Activated T-helper 1 cell treated with Interleukin-2 at 50 U/mL for 16 hours (primary cell): ENCODE results near the gene SYNE2.
"Not testable (repeated sequence)": the region's sequence is repeated elsewhere in the genome, so short reads cannot be mapped to it uniquely, and the experiment has no call there.

Experiments used
- DNase-seq: peaks from one replicate; pipeline ENCODE4 v3.0.0-alpha.2; 2020; ENCODE audit warnings: low read depth

The SYNE2 gene

DNA sequence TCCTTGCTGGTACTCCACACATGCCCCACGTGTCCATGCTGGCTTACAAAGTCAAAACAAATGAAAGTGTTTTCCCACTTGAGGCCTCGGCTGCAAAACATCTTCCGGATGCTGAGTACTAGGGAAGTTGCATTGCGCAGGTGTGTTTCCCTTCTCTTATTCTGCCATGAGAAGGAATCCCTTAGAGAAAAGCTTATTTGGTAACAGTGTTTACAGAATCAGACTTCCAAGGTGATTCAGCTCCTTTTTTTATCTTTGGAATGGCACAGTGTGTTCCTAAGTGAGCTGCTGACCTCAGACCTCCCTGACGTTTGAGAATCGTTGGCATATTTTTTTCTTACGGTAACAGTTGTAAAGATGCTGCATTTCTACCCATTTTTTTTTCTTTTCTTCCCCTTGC is 230.0 kb downstream of the SYNE2 start:
- no peak for DNase-seq

DNA sequence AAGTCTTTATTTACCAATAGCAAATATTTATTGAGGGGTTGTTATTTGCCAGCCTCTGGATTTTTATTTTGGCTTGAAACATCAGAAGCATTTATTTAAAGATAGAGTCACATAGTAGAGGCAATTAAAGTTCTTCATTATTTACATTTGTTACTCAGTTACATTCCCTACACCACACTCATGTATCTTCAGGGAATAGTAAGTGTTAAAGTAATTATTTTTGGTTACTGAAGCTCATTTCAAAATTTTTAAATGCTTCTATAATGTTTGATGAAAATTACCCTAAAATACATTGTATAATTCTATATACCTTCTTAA is 235.8 kb downstream of the SYNE2 start:
- no peak for DNase-seq

DNA sequence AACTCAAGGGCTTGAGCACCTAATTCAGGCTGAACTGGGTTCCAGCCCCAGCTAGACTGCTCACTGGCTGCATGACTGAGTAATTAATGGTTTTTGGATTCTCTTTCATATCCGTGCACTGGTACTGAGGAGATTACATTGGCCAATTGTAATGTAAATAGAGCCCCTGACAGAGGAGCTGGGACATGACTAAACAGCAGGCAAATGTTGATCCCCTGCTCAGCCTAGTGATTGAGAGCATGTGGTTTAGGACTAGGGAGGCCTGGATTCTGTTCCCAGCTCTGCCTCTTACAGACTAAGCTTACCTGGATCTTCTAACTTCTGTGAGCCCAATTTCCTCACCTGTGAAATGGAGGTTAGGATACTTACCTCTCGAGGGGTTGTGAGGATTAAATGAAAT is 237.1 kb downstream of the SYNE2 start:
- no peak for DNase-seq

DNA sequence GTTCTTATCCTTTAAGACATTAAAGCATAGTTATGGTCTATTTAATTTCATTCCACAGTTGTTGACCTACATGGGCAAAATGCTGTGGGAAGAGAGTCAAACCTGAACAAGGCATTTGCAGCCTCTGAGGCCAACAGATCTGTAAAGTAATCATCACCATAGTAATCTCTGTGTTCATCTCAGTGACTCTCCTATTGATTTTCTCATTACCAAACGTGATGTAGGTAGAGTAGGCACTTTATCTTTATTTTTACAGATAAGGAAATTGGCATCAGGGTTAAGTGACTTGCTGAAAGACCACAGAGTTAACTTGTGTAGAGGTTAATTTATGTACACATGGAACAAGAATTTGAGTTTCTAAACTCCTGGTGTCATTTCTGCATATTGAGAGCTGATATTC is 238.4 kb downstream of the SYNE2 start:
- DNase-seq: no peak

DNA sequence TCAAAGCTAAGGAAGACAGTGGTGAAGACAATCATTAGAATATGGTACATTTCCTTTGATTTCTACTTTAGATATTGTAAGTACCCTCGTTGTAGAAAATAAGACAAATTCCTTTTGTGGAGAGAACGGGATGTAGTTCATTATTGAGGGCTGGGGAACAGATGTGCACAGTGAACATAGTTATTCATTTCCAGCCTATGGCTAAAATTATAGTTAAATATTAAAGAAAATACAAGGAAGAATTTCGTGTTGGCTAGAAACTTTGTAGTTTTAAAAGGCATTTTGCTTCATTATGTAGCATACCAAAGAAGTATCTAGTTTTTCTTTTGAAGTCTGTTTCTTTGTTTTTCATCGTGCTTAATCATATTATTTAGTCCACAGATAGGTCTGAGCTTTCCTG is 239.5 kb downstream of the SYNE2 start:
- no peak for DNase-seq

DNA sequence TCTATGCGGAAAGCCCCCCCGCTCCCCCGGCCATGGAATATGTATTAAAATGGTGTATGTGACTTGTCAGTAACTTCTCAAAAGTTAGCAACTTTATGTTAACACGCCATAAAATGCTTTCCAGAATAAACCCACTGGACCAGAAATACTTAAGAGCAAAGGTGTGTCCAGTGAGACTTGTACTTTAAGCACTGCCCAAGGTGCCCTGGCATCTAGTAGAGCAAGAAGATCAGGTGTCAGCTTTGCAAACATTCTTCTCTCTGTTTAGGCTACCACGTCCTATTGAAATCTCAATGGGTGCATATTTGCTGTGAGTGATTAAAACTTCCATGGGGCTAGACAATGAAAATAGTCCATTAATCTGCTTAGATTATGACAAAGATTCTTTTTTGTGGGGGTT is 240.1 kb downstream of the SYNE2 start:
- no peak for DNase-seq

DNA sequence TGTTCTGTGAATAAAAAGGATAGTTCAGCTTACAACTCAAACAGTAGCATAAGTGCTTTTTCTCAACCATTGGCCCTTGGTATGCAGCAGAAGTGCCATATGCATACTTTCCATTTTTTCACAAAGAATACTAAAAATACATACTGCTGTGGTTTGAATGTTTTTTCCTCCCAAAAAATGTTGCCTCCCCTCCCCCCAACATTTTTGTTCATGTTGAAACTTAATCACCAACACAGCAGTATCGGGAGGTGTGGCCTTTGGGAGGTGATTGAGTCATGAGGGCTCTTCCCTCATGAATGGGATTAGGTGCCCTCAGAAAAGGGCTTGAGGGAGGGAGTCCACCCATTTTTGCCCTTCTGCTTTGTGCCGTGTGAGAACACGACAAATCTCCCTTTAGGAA is 242.8 kb downstream of the SYNE2 start:
- no peak for DNase-seq

DNA sequence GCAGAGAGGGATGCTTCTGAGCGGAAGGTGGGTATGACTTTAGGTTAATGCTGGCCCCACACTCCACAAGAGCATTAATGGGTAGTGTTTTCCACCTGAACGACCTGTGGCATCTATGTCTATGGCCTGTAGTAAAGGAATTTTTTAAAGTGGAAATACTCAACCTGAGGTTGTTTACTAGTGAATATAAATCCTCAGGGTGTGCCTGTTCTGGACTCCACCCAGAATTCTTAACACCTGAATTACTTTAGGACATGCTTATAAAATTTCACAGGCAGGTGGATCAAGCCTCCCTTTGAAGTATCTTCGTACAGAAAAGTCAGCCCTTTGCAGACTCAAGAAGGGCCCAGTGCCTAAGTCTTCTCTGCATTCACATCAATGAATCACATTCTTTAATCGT is 245.3 kb downstream of the SYNE2 start:
- DNase-seq: no peak

DNA sequence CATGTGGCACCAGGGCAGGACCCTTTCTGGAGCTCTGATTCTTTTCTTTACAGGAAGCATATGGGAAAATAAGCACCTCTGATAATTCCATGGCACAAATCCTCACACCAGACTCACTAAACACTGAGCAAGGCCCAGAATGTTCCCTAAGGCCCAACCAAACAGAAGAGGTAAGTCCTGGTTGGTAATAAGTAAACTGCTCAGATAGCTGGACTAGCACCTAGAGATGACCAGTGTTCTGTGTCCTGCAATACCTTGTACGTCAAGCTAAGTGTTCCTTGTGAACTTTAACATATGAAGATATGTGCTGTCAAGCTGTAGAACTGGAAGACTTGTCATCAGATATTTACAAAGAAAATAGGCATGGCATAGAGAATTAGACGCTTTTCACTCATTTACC is 254.6 kb downstream of the SYNE2 start:
- DNase-seq: no peak

DNA sequence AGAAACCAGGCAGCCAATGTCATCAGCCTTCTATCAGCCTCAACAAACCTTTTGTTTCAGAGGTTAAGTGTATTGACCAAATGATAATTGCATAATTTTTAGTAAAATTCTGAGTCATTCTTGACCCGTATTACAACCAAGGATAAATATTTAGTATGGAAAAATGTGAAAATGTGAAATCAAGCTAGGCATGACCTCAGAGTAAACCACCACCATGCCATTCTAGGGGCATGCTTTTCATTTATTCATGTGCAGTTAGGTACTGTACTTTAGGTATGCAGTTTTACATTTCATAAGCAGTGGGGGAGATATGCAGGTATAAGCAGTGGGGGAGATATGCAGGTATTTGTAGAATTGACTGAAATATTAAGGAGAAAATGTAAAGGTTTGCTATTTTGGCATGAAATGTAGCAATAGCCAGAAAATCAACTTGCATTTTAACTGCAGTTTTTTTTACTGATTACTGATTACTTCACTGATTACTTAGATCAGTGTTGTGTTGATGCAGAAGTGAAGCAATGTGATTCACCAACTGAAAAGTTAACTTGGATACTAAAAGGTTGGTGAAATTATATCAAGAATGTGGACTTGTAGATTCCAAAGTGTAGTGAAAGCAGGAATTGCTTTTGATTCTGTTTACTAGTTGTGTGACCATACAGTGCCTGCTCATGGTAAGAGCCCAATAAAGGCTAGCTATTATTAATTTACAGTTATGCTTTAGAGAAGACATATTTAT is 257.2 kb downstream of the SYNE2 start:
- no peak for DNase-seq

DNA sequence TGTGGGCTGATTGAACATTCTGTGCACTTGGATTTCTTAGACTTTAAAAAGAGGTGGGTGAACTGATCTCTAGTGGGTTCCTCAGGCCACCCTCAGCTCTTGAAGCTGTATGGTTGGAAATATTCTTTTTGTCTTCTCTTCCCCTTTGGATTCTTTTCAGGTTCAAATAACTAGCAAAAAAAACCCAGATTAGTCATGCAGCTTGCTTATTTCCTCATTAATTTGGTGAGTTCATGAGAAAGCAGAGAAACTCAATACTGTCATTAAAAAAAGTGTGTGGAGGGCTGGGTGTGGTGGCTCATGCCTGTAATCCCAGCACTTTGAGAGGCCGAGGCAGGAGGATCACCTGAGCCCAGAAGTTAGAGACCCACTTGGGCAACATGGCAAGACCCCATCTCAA is 258.0 kb downstream of the SYNE2 start:
- DNase-seq: no peak

DNA sequence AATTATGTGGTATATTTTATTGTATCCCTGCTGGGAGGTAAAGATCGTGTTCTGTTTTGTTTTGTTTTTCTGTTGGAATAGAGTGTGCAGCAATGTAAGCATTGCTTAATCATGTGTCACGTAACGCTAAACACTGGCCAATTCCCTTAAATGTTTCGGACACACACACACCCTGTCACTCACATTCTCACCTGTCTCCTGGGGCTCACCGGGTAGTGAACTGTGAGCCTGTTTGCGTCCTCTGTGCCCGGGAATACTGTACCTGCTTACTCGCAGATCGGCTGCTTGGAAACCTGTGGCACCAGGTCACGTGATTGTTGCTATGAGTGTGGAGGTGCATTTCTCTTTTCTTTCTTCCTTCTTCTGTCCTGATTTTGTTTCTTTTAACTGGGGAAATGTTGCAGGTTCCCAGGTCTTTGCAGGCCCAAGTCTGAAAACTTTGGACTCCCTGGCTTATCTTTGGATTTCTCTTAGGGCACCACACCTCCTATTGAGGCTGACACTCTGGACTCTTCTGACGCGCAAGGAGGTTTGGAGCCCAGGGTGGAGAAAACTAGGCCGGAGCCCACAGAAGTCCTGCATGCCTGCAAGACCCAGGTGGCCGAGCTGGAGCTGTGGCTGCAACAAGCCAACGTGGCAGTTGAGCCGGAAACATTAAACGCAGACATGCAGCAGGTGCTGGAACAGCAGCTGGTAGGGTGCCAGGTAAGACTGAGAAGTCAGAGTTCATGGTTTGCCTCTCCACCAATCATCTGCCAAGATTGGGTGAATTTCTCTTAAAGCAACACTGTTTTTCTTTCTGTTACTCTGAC is 260.3 kb downstream of the SYNE2 start:
- DNase-seq: no peak

DNA sequence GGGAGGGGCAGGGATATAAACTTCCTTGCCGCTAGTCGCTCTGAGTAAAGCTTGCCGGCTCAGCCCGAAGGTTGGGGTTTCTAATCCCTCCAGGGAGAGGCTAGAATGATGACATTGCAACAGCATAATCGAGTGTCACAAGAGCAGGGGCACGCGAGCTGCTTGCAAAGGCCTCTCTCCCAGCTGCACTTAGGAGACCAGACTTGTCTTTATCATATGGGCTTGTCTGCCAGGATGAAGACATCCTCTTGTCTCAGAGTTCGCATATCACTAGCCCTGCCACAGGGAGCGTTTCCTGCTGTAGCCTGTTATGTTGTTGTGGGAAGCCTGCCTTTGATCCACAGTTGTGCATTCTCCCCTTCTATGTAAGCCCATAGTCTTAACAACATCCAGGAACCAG is 261.4 kb downstream of the SYNE2 start:
- no peak for DNase-seq

DNA sequence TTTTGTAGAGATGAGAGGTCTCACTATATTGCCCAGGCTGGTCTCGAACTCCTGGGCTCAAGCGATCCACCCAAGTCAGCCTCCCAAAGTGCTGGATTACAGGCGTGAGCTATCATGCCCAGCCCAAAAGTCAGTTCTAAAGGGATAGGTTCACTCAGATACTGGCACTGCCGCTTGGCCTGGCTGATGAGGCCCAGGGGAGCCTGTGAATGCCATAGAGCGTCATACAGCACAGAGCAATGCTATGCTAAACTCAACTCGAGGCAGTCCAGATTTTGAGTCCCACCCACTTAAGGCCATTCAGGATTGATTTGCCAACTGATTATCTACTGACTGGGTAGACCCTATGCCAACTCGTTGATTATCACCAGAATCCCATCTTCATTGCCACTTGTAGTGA is 262.0 kb downstream of the SYNE2 start:
- DNase-seq: no peak

DNA sequence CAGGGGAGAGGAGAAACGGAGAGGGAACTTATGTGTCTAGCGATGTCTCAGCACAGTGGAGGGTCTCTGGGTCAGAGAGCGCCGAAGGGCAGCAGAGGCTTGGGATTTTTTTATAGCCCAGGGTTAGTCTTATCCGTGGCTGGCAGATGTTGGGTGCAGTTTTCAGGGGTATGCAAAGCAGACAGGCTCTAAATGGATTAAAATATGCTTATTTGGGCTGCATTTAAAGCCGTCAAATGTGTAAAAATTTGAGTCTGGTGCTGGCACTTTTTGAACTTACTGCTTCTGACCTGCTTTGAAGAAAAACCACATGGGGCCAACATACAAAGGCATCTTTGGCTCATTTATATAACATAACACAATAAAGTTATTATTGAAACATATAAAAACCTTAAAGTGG is 262.6 kb downstream of the SYNE2 start:
- DNase-seq: no peak

DNA sequence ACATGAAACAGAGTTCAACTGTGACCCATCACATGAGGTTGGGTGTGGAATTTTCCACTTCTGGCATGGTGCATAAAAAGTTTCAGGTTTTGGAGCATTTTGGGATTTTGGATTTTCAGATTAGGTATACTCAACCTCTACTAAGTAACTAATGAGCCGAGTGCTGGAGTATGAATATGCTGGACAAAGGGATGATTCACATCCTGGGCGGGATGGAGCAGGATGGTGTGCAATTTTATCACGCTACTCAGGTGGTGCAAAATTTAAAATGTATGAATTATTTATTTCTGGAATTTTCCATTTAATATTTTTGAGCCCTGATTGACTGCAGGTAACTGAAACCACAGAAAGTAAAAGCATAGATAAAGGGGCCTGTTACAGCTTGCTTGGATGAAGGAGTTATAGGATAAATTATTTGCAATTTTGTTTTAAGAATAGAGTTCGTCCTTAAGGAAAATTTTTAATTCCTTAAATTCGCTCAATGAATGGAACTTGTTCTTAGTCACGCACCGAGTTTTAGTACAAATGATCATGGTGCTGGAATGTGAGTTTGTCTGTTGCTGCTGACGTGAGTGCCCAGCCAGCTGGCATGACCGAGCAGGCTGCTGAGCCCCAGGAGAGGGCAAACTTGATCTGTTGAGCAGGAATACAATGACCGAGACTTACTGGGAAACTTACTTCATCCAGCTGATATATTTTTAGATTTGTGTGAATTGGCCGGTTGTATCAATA is 265.0 kb downstream of the SYNE2 start:
- no peak for DNase-seq

DNA sequence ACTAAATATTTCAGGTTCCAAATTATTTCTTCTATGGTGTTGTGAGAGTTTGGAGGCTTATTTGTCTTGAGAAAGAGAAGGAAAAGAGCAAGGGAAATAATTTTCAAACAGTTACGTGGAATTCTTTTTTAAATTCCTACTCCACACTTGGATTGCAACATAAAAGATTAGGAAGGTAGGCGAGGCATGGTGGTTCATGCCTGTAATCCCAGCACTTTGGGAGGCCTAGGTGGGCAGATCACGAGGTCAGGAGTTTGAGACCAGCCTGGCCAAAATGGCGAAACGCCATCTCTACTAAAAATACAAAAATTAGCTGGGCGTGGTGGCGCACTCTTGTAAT is 265.6 kb downstream of the SYNE2 start:
- DNase-seq: not testable (repeated sequence)

DNA sequence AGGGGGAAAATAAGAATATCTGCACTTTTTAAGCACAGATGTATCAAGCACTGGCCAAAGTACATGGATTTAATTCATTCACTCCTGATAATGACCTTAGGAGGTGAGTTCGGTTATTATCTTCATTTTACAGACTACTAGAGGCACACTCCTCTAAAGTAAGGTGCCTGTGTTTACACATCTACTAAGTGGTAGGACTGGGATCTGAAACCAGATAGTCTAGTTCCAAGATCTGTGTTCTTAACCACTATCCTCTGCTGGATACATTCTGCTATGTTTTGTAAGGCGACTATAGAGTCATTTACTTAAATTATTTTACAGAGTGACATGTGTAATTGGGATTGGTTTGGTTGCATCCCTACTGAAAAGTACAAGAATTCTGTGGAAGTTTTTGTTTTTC is 266.1 kb downstream of the SYNE2 start:
- DNase-seq: no peak

DNA sequence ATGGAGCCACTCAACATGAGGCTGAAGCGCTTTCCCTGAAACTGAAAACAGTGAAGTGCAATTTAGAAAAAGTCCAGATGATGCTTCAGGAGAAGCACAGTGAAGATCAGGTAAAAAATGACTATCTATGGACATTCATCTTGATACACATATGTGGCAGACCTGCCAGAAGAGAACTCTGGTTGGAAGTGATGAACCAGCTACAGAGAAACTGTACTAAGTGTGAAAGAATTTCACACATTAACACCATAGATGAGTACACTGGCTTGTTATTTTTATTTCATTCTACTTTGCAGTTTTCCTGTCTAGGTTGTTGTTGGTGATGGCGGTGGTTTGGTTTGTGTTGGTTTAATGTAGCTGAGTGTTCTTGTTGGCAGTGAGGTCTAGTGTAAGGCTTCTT is 266.7 kb downstream of the SYNE2 start:
- no peak for DNase-seq

DNA sequence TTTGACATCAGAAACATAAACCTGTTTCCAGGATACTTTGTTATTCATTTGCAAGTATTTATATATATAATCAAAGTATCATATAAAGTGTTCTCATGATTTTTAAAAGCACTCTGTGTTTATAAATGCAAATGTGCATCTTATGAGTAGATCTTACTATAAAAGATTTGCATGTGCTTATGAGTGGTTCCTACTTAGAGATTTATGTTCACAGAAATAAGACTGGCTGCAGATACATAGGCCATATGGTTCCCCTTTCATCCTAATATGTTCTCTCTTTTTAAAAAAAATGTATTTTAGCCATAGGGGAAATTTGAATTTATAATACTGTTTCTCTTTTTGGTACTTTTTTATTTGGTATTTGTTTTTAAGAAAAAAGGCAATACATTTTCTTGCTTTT is 267.2 kb downstream of the SYNE2 start:
- no peak for DNase-seq

DNA sequence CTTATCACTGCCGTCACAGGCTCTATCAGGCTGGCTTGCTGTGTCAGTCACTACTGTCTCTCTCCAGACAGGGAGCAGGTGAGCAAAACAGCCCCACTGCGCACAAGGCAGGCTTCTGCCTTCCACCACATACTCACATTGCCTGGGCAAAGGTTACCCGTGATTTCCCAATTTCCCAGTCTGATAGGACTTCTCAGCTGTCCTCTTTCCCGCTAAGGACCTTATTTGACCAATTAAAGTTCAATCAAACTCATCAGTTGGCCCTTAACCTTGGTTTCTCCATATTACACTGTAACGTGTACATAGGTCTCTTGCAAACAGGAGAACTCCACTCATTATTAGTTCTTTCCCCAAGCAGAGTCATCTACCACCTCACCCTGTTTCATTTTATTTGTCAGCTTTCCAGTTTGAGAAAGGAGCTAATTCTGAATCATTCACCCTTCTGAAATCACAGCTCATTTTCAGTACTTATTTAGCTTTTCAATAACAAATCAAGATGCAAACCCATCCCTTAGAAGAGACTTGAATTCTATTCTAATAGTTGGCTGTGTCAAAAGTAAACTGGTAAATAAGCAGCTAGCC is 270.5 kb downstream of the SYNE2 start:
- DNase-seq: no peak

DNA sequence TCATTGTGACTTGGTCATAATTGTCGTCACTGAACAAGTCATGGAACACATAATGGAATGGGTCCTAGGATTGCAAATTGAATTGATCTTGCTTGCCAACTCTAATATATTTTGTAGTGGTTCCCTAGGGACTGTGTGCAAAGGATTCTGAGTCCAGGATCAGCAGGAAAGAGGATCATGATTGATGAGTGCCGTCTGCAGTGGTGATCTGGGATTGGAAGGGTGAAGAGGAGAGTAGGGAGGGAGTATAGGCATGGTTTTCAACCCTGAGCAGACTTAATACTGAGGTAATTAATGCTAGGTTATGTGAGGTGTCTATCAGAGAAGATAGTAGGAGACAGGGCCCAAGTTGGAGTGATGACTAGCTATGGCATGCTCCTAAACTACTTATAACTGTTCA is 272.5 kb downstream of the SYNE2 start:
- no peak for DNase-seq

DNA sequence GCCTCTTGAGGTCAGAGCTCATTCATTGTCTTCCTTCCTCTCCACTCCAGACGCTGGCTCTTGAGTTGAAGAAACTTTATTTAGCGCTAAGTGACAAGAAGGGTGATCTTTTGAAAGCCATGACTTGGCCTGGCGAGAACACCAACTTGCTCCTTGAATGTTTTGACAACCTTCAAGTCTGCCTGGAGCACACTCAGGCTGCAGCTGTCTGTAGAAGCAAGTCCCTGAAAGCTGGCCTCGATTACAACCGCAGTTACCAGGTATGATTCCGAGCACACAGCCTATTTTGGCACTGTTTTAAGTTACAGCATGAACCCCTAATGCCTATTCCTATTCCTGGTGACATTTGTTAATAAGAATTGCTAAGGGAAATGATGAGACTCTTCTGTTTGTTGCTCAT is 273.7 kb downstream of the SYNE2 start:
- DNase-seq: no peak
